Heart left ventricle (tissue), 16 donors: ENCODE data around the gene SPTLC2. TPM values are rescaled to one million over a fixed set of nuclear protein-coding genes. Genes with fewer than 3 reads are reported as not detected.
A peak's percentile ranks its signal among the peaks of the same experiment; 100 is the strongest.

Source experiments
- ATAC-seq, 4 donors: fragments of 200-7000 bp; cut with Tn5 transposase; one replicate each; pipeline ENCODE4 v1.9.1; 2020 to 2022; ENCODE audit warnings: moderate library complexity in 4 of 4, mild to moderate bottlenecking in 3 of 4, moderate number of reproducible peaks in 1 of 4
- DNase-seq, 5 donors: peaks; one replicate each; pipeline ENCODE4 v3.0.0-alpha.2; 2020
- H3K27ac ChIP-seq, 12 donors: fragments of 200-600 bp; sonication (generic) in 4 of 12; one replicate each; pipeline versions ENCODE4 v1.5.0 to v1.8.0; 2016 to 2022; ENCODE audit warnings: mild to moderate bottlenecking in 2 of 12
- H3K27me3 ChIP-seq, 9 donors: fragments of 200-600 bp; sonication (generic) in 2 of 9; one replicate each; pipeline versions ENCODE4 v1.5.1 to v1.8.0; 2016 to 2022; ENCODE audit warnings: mild to moderate bottlenecking in 3 of 9
- H3K36me3 ChIP-seq, 9 donors: fragments of 200-600 bp; sonication (generic) in 2 of 9; one replicate each; pipeline versions ENCODE4 v1.5.0 to v1.8.0; 2018 to 2022; ENCODE audit warnings: mild to moderate bottlenecking in 2 of 9
- H3K4me1 ChIP-seq, 12 donors: fragments of 200-600 bp; sonication (generic) in 4 of 12; one replicate each; pipeline versions ENCODE4 v1.5.0 to v1.8.0; 2016 to 2022; ENCODE audit warnings: mild to moderate bottlenecking in 3 of 12
- H3K4me3 ChIP-seq, 12 donors: fragments of 200-600 bp; sonication (generic) in 4 of 12; one replicate each; pipeline versions ENCODE4 v1.5.0 to v1.8.0; 2017 to 2022; ENCODE audit warnings: mild to moderate bottlenecking in 9 of 12, moderate library complexity in 4 of 12
- H3K9me3 ChIP-seq, 12 donors: fragments of 200-600 bp; sonication (generic) in 4 of 12; one replicate each; pipeline versions ENCODE4 v1.5.0 to v1.8.0; 2016 to 2022; ENCODE audit warnings: mild to moderate bottlenecking in 1 of 12
- POLR2A ChIP-seq, 2 donors: fragments of 450-650 bp; IDR thresholded peaks; one replicate each; pipeline ENCODE4 v1.6.1; 2017; ENCODE audit warnings: antibody characterized with exemption in 2 of 2, mild to moderate bottlenecking in 2 of 2, moderate library complexity in 2 of 2
- WGBS, 4 donors: extraction: QIAGEN DNeasy Blood & Tissue Kit in 2 of 4; methylation state at CpG; one replicate each; pipeline versions ENCODE4 v1.1.5 to v1.1.7; 2013 to 2018; 5-methylcytosine and 5-hydroxymethylcytosine counted together
- intact Hi-C, 10 donors: fragments of 100-400 bp; cut with DNase I; formaldehyde crosslinking; loops; one replicate each; pipeline versions ENCODE4 v1.11.1 to v1.14.2; 2022
- polyA plus RNA-seq, 2 donors: library from polyadenylated mRNA; stranded (reverse); fragments of 200-250 nt; gene quantifications; one replicate each; pipeline ENCODE4 v1.2.3, GENCODE V29; 2013
- total RNA-seq, 9 donors: library from RNA; depleted of rRNA in 2 of 9; stranded (reverse); fragments of >200 nt in 2 of 9; fragmentation: NEBNext Ultra II Directional in 3 of 9; extraction: Animal tissue kit (Norgen Biotek cat#: 25700) in 3 of 9; gene quantifications; one replicate each; pipeline versions ENCODE4 v1.1.0 to v1.2.4, GENCODE V29; 2016 to 2023
- TF ChIP-seq, protein P1 (sequence below), 12 donors: fragments of 200-600 bp; sonication (generic) in 4 of 12; IDR thresholded peaks; one replicate each; pipeline versions ENCODE4 v1.5.0 to v1.8.0; 2018 to 2022; ENCODE audit warnings: antibody characterized with exemption in 12 of 12, mild to moderate bottlenecking in 5 of 12
- donor health status: ischemic (EF 13 %, LVEDD 7.1; RV severe dilation, severe dysfunction).
- donor health status: healthy with polysubstance abuse.
- donor health status: DM: no; HTN: yes; CAD: no.
- donor health status: DM: no; HTN: no; CAD: no.
- donor health status: ischemic (EF 25% LVEDD 6.9; RV normal size, moderate dysfunction).
- donor health status: ischemic (EF 25% LVEDD 5.7; RV mildly dilated, moderate dysfunction).
- donor health status: healthy.
- donor health status: DM: yes; HTN: yes; CAD: no.
- donor health status: ischemic (EF 35%, LVEDD 5.7; RV mildly dilated, moderate dysfunction).
- donor health status: nonischemic (EF 11% LVEDD 7.7; RV severe dilation, severe dysfunction).
- donor health status: DM: yes; HTN: yes; CAD: no.
- donor health status: PGD.
- donor health status: ischemic (EF 29% LVEDD 5.4; RV normal size, mild dysfunction).
- donor health status: nonischemic (EF 23%, LVEDD 6.1; RV moderate dilation, normal function).

The SPTLC2 gene
- total and polyA plus RNA-seq, 11 donors: 3.8 to 25.2 (median 11.2) TPM

GRCh38 chr14:77502109-77502782, 114.2 kb downstream of the SPTLC2 start:
- Histone ChIP-seq H3K36me3 (peaks cover 0 to 7% (median 0%) of the 10 kb centered on the region in 9 donors), H3K9me3 (peaks cover 0 to 13% (median 0%) of the 10 kb centered on the region in 12 donors), H3K4me1 (peaks cover 5 to 18% (median 8%) of the 10 kb centered on the region in 12 donors), H3K27ac (no peak overlapping the region), H3K4me3 (no peak overlapping the region), H3K27me3 (peaks cover 7 to 28% (median 21%) of the 10 kb centered on the region in 9 donors)
- DNase-seq (no peak), ATAC-seq (no peak)
- TF ChIP-seq POLR2A (IDR thresholded peaks at IDR 0.05): no peak
- TF ChIP-seq, protein P1, sequence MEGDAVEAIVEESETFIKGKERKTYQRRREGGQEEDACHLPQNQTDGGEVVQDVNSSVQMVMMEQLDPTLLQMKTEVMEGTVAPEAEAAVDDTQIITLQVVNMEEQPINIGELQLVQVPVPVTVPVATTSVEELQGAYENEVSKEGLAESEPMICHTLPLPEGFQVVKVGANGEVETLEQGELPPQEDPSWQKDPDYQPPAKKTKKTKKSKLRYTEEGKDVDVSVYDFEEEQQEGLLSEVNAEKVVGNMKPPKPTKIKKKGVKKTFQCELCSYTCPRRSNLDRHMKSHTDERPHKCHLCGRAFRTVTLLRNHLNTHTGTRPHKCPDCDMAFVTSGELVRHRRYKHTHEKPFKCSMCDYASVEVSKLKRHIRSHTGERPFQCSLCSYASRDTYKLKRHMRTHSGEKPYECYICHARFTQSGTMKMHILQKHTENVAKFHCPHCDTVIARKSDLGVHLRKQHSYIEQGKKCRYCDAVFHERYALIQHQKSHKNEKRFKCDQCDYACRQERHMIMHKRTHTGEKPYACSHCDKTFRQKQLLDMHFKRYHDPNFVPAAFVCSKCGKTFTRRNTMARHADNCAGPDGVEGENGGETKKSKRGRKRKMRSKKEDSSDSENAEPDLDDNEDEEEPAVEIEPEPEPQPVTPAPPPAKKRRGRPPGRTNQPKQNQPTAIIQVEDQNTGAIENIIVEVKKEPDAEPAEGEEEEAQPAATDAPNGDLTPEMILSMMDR (IDR thresholded peaks at IDR 0.05): no peak
- intact Hi-C loops: no loop called here
- WGBS, 4 donors: 78 to 85% (median 80%) methylated on average over 11 of the region's 11 CpGs

- peak in 1 of 4 donors; percentile 18 for ATAC-seq
- H3K27ac ChIP-seq: no peak overlapping the region
- H3K4me1 ChIP-seq: peaks cover 5 to 18% (median 8%) of the 10 kb centered on the region in 12 donors
- no peak for TF ChIP-seq POLR2A (IDR thresholded peaks at IDR 0.05)
- TF ChIP-seq, protein P1 (IDR thresholded peaks at IDR 0.05): no peak
- 3 to 29% (median 5%) methylated on average over 7 to 53 of the region's 53 CpGs for WGBS, 4 donors
- DNase-seq: no peak
- peaks cover 7 to 33% (median 21%) of the 10 kb centered on the region in 9 donors for H3K27me3 ChIP-seq
- H3K36me3 ChIP-seq: no peaks in the 10 kb centered on the region
- peaks cover 0 to 11% (median 0%) of the 10 kb centered on the region in 12 donors for H3K9me3 ChIP-seq
- intact Hi-C loops: no loop called here
- peak overlapping the region; percentile 29 to 60 (median 50) for H3K4me3 ChIP-seq
These were observed 117.4 kb downstream of the SPTLC2 start for GRCh38 chr14:77498984-77499527.

DNA sequence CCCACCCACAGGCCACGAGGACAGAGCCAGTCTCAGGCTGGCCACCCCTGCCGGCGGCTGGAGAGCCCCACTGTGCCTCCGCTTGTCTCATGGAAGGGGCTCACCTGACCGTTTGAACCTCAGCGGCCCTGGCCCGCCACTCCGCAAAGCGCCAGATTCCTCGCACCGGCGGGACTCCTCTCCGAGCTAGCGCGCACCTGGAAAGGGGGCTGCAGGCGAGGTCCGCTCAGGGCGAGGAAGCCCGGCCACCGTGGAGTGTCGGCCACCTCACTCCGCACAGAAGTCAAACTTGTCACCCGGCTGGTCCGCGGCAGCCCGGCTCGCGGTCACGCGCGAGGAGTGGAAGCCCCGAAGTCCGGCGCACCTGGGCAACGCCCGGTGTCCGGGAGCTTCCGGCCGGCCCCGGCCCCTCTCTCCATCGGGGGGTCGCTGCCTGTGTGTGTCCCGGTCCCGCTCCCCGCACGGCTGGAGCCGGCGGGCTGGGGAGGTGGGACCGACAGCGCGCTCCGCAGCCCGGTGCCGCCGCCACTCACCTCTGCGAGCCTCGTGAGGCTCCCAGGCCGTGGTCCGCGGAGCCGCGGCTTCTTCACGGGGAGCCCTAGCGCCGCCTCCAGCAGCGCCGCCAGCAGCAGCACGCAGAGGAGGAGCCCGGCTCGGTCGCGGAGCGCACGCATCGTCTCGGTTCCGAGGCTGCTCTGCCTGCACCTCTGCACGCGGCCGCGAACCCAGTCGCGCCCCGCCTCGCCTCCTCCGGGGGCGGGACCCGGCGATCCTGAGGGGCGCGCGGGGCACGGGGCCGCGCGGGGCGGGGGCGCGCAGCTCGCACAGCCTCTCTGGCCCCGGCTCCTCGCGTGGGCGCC, 118.1 kb downstream of the SPTLC2 start, which contains the start of gene ISM2:
Gene ISM2 (minus strand): TSS at position 697 of the 860 bp plus-strand sequence. CDS start 23 bp downstream, at position 674.
- DNase-seq: peak in 2 of 5 donors; percentile 30 to 66
- peaks cover 5 to 18% (median 8%) of the 10 kb centered on the region in 12 donors for H3K4me1 ChIP-seq
- no peak for TF ChIP-seq POLR2A (IDR thresholded peaks at IDR 0.05)
- TF ChIP-seq, protein P1 (IDR thresholded peaks at IDR 0.05): no peak
- H3K4me3 ChIP-seq: peak within 1 kb of the TSS; percentile 29 to 60 (median 50)
- H3K36me3 ChIP-seq: no peaks in the 10 kb centered on the region
- H3K9me3 ChIP-seq: peaks cover 0 to 6% (median 0%) of the 10 kb centered on the region in 12 donors
- intact Hi-C loops: no loop called here
- WGBS, 4 donors: 1 to 7% (median 3%) methylated on average over 28 to 104 of the region's 104 CpGs
- H3K27ac ChIP-seq: no peak within 1 kb of the TSS
- H3K27me3 ChIP-seq: peaks cover 7 to 33% (median 21%) of the 10 kb centered on the region in 9 donors
- peak in 3 of 4 donors; percentile 24 to 72 (median 67) for ATAC-seq
